Right atrium auricular region (tissue), 2 donors: Measurements from ENCODE around the gene HTR5A. TPM values are rescaled to one million over a fixed set of nuclear protein-coding genes. Genes with fewer than 3 reads are reported as not detected.
"Not testable (repeated sequence)": the region's sequence is repeated elsewhere in the genome, so short reads cannot be mapped to it uniquely, and the experiment has no call there.

Experiments
- DNase-seq: peaks from one replicate; pipeline ENCODE4 v3.0.0-alpha.2; 2019; ENCODE audit warnings: low spot score
- H3K27ac ChIP-seq, 2 donors: fragments of 200-600 bp; sonication (generic); 1 replicate in 1 of 2; 2 replicates in 1 of 2; pipeline ENCODE4 v1.5.1; 2016 to 2019
- H3K27me3 ChIP-seq, 2 donors: fragments of 200-600 bp; sonication (generic); one replicate each; pipeline versions ENCODE4 v1.5.1 to v1.6.0; 2017 to 2019
- H3K36me3 ChIP-seq: fragments of 200-600 bp; sonication (generic); one replicate; pipeline ENCODE4 v1.5.1; 2016
- H3K4me1 ChIP-seq, 2 donors: fragments of 200-600 bp; sonication (generic); one replicate each; pipeline versions ENCODE4 v1.5.1 to v1.6.0; 2017 to 2019
- H3K4me3 ChIP-seq, 2 donors: fragments of 200-600 bp; sonication (generic); 1 replicate in 1 of 2; 2 replicates in 1 of 2; pipeline ENCODE4 v1.5.1; 2017 to 2019; ENCODE audit warnings: mild to moderate bottlenecking in 1 of 2, moderate library complexity in 1 of 2
- H3K9me3 ChIP-seq, 2 donors: fragments of 200-600 bp; sonication (generic); one replicate each; pipeline ENCODE4 v1.5.1; 2019
- total RNA-seq, 2 donors: library from RNA; depleted of rRNA; stranded (reverse); fragments of >200 nt; gene quantifications; one replicate each; pipeline ENCODE4 v1.1.0, GENCODE V29; 2016
- TF ChIP-seq, protein P1 (sequence below), 2 donors: fragments of 200-600 bp; sonication (generic); IDR thresholded peaks; one replicate each; pipeline ENCODE4 v1.5.1; 2019; ENCODE audit warnings: antibody characterized with exemption in 2 of 2

HTR5A gene
- not detected for total RNA-seq

DNA sequence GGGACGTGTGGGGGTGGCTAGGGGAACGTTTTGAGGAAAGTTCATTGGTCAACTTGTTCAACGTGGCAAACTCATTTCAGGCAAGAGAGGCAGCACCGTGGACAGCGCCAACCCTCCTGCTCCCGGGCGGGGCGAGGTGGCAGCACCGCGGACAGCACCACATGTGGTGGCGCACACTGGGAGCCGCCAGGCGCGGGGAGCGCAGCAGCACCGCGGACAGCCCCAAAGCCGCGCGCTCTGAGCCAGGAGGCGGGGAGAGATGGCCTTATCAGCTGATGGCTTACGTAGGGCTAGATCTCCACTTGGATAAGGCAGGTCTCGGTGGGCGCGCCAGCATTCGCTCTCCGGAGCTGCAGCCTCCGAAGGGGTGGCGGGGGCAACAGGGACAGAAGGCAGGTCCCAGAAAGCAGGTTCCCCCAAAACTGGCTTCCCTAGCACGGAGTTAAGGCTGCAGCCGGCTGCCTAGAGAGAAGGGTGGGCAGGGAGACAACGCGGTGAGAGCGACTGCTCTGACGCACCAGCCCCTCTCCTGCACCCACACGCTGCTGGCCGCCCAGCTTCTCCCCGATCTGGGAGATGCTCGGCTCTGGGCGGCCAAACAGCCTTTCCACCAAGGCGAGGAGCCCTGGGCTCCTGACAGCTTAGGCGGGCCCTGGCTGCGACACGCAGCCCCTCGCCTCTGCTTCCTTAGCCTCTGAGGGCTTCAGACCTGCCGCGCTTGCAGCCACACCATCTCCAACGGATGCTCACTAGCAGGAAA is at the start of gene HTR5A:
Gene HTR5A, plus strand, starts transcription at position 333 of the 760 bp plus-strand sequence. CDS start 576 bp downstream, outside the sequence.
- Histone ChIP-seq H3K4me3 (no peak within 1 kb of the TSS), H3K36me3 (no peaks in the 10 kb centered on the region), H3K27me3 (no peaks in the 10 kb centered on the region), H3K4me1 (no peaks in the 10 kb centered on the region), H3K27ac (no peak within 1 kb of the TSS), H3K9me3 (no peaks in the 10 kb centered on the region)
- TF ChIP-seq, protein P1, sequence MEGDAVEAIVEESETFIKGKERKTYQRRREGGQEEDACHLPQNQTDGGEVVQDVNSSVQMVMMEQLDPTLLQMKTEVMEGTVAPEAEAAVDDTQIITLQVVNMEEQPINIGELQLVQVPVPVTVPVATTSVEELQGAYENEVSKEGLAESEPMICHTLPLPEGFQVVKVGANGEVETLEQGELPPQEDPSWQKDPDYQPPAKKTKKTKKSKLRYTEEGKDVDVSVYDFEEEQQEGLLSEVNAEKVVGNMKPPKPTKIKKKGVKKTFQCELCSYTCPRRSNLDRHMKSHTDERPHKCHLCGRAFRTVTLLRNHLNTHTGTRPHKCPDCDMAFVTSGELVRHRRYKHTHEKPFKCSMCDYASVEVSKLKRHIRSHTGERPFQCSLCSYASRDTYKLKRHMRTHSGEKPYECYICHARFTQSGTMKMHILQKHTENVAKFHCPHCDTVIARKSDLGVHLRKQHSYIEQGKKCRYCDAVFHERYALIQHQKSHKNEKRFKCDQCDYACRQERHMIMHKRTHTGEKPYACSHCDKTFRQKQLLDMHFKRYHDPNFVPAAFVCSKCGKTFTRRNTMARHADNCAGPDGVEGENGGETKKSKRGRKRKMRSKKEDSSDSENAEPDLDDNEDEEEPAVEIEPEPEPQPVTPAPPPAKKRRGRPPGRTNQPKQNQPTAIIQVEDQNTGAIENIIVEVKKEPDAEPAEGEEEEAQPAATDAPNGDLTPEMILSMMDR (IDR thresholded peaks at IDR 0.05) = no peak
- no peak for DNase-seq

DNA sequence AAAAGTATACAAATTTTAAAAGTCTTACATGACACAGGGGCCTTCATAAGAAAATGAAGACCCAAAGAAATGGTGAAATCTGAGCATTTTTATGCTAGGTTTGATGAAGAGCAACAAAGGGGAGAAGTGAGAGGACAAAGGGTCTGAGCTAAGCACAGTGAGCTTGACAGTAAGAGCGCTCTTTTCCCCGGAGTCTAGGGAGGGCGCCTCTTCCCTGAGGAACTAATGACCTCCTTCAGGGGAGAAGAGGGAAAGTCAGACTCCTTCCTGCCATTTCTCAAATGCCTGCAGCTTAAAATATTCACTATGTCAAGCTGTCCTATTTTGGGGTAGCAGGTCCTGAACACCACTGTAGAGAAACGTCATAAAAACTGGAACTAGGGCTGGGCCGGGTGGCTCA is 49.1 kb upstream of the HTR5A start:
- TF ChIP-seq, protein P1 (IDR thresholded peaks at IDR 0.05) = no peak
- no peaks in the 10 kb centered on the region for H3K4me1 ChIP-seq
- no peak overlapping the region for H3K27ac ChIP-seq
- H3K9me3 ChIP-seq = no peaks in the 10 kb centered on the region
- no peak overlapping the region for H3K4me3 ChIP-seq
- DNase-seq = no peak
- H3K27me3 ChIP-seq = no peaks in the 10 kb centered on the region
- H3K36me3 ChIP-seq = no peaks in the 10 kb centered on the region

DNA sequence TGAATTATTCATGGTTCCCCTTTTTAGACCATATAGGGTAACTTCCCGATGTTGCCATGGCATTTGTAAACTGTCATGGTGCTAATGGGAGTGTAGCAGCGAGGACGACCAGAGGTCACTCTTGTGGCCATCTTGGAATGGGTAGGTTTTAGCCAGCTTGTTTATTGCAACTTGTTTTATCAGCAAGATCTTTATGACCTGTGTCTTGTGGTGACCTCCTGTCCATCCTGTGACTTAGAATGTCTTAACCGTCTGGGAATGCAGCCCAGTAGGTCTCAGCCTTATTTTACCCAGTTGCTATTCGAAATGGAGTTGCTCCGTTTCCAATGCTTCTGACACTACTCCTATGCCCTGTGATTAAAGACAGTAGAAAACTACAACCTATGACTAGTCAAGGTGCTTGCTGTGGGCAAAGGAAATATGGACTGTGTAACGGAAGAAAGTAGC is 48.4 kb upstream of the HTR5A start:
- Histone ChIP-seq H3K27me3 (no peaks in the 10 kb centered on the region), H3K27ac (no peak overlapping the region), H3K4me3 (no peak overlapping the region), H3K9me3 (no peaks in the 10 kb centered on the region), H3K4me1 (no peaks in the 10 kb centered on the region), H3K36me3 (no peaks in the 10 kb centered on the region)
- DNase-seq = no peak
- TF ChIP-seq, protein P1 (IDR thresholded peaks at IDR 0.05) = no peak

DNA sequence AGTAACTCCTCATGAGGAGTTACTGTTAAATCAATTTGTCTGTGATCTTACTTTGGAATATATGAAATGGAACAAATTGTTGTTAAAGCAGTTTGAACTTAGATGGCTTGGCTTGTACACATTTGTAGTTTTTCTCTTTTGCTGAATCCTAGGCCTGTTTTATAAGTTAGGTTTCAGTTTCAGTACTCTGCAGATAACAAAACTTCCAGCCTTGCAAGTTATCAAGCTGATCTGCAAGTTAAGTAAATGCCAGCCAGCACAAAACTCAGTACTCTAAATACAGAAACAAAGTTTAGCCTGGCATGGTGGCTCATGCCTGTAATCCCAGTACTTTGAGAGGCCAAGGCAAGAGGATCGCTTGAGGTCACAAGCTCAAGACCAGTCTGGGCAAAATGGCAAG is 42.2 kb upstream of the HTR5A start:
- TF ChIP-seq, protein P1 (IDR thresholded peaks at IDR 0.05) = no peak
- Histone ChIP-seq H3K4me1 (no peaks in the 10 kb centered on the region), H3K27me3 (no peaks in the 10 kb centered on the region), H3K27ac (no peak overlapping the region), H3K36me3 (no peaks in the 10 kb centered on the region), H3K4me3 (no peak overlapping the region), H3K9me3 (peaks cover 3 to 6% of the 10 kb centered on the region in 2 donors)
- no peak for DNase-seq

DNA sequence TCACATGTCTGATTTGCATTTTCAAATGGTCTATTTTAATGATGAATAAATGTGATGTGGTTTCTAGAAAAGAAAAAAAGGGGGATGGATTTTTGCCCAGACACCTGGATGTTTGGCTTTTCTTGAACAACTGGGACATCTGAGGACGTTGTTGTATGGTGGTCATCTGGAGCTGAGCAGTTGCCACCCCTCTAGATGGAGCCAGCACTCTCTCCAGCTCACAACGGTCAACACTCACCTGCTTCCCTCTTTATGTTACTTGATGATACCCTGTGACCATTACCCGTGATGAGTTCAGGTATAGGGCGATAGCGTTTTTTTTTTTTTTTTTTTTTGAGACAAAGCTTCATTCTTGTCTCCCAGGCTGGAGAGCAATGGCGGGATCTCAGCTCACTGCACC is 37.1 kb upstream of the HTR5A start:
- H3K4me3 ChIP-seq = no peak overlapping the region
- no peak for DNase-seq
- H3K36me3 ChIP-seq = no peaks in the 10 kb centered on the region
- TF ChIP-seq, protein P1 (IDR thresholded peaks at IDR 0.05) = no peak
- no peak overlapping the region for H3K27ac ChIP-seq
- peaks cover 3 to 6% of the 10 kb centered on the region in 2 donors for H3K9me3 ChIP-seq
- H3K4me1 ChIP-seq = no peaks in the 10 kb centered on the region
- H3K27me3 ChIP-seq = no peaks in the 10 kb centered on the region

DNA sequence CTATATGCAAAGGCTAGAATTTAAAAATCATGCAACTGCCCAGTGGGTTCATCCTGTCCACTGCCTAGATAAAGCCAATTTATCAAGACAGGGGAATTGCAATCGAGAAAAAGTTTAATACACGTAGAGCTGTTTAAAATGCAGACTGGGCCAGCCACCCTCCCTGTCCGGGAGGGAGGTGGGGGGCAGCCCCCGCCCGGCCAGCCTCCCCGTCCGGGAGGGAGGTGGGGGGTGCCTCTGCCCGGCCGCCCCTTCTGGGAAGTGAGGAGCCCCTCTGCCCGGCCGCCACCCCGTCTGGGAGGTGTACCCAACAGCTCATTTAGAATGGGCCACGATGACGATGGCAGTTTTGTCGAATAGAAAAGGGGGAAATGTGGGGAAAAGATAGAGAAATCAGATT is 35.6 kb upstream of the HTR5A start:
- not testable (repeated sequence) for H3K4me1 ChIP-seq, H3K27me3 ChIP-seq, H3K36me3 ChIP-seq, H3K27ac ChIP-seq, H3K4me3 ChIP-seq, DNase-seq, H3K9me3 ChIP-seq
